OCI-LY7 (cell line): ENCODE results near the gene ROBO3. TPM values are rescaled to one million over a fixed set of nuclear protein-coding genes. Genes with fewer than 3 reads are reported as not detected.

Experiments
- BruUV-seq: library from RNA; stranded (reverse); fragments of 400-500 nt; replicated peaks from 2 replicates; lab custom pipeline; 2021; lab: Mats Ljungman, UMichigan
- CTCF ChIA-PET: fragments of 300-600 bp; sonication (Branson Sonifier 250); formaldehyde crosslinking; loops from one replicate; lab custom pipeline; 2022; ENCODE audit warnings: antibody characterized with exemption; ENCODE audit not compliant: unreplicated experiment; lab: Charles Lee
- POLR2A ChIA-PET: fragments of 300-600 bp; sonication (Branson Sonifier 250); formaldehyde crosslinking; loops from one replicate; lab custom pipeline; 2022; ENCODE audit warnings: antibody characterized with exemption; lab: Charles Lee
- DNase-seq: peaks from one replicate; pipeline ENCODE4 v3.0.0-alpha.2; 2015; ENCODE audit warnings: low spot score
- H2AFZ ChIP-seq: fragments of 200-600 bp; sonication (generic), shearing (Covaris generic); 2 replicates; pipeline ENCODE4 v1.6.1; 2014; ENCODE audit warnings: mild to moderate bottlenecking, antibody characterized with exemption, low read length, moderate library complexity
- H3K27ac ChIP-seq: fragments of 200-600 bp; sonication (generic); 2 replicates; pipeline ENCODE4 v1.5.1; 2014; ENCODE audit warnings: mixed run types, low read depth, mild to moderate bottlenecking, moderate library complexity, low read length, inconsistent platforms; ENCODE audit not compliant: poor library complexity, severe bottlenecking
- H3K36me3 ChIP-seq: fragments of 200-600 bp; sonication (generic); 2 replicates; pipeline ENCODE4 v1.6.1; 2014; ENCODE audit warnings: mild to moderate bottlenecking, antibody characterized with exemption, low read length, moderate library complexity, mixed read lengths; ENCODE audit not compliant: insufficient read depth
- H3K4me1 ChIP-seq: fragments of 200-600 bp; sonication (generic); 2 replicates; pipeline ENCODE4 v1.5.1; 2014; ENCODE audit warnings: mild to moderate bottlenecking, low read length; ENCODE audit not compliant: insufficient read depth, poor library complexity, severe bottlenecking
- H3K4me2 ChIP-seq: fragments of 200-600 bp; sonication (generic); 2 replicates; pipeline ENCODE4 v1.6.1; 2014; ENCODE audit warnings: mild to moderate bottlenecking, low read length
- H3K4me3 ChIP-seq: fragments of 200-600 bp; sonication (generic); 2 replicates; pipeline ENCODE4 v1.5.1; 2014; ENCODE audit warnings: mild to moderate bottlenecking, low read depth, low read length; ENCODE audit not compliant: poor library complexity, severe bottlenecking
- H3K79me2 ChIP-seq: fragments of 200-600 bp; sonication (generic); 2 replicates; pipeline ENCODE4 v1.6.1; 2016; ENCODE audit warnings: low read depth, mild to moderate bottlenecking, low read length, moderate library complexity, mixed read lengths; ENCODE audit not compliant: insufficient read depth
- H3K9me2 ChIP-seq: fragments of 200-600 bp; sonication (generic); 2 replicates; pipeline ENCODE4 v1.6.1; 2016; ENCODE audit warnings: mild to moderate bottlenecking, low read length, mixed read lengths; ENCODE audit not compliant: insufficient read depth
- H3K9me3 ChIP-seq: fragments of 200-600 bp; sonication (generic); 2 replicates; pipeline ENCODE4 v1.6.1; 2014; ENCODE audit warnings: mild to moderate bottlenecking, mixed run types, low read length, mixed read lengths
- H4K20me1 ChIP-seq: fragments of 200-600 bp; sonication (generic); 2 replicates; pipeline ENCODE4 v1.6.1; 2014; ENCODE audit warnings: mild to moderate bottlenecking, antibody characterized with exemption, low read length, moderate library complexity, mixed read lengths; ENCODE audit not compliant: insufficient read depth
- CTCF ChIP-seq: fragments of 200-600 bp; sonication (generic); conservative IDR thresholded peaks from 2 replicates; pipeline ENCODE4 v1.5.1; 2014; ENCODE audit warnings: mild to moderate bottlenecking, antibody characterized with exemption, low read length, moderate library complexity, mixed read lengths
- EZH2phosphoT487 ChIP-seq: fragments of 200-600 bp; sonication (generic); IDR thresholded peaks from 2 replicates; pipeline ENCODE4 v1.6.1; 2018; ENCODE audit warnings: low read depth, borderline replicate concordance, mild to moderate bottlenecking, mixed run types, antibody characterized with exemption, low read length, moderate library complexity, mixed read lengths
- intact Hi-C: fragments of 100-400 bp; cut with micrococcal nuclease; formaldehyde crosslinking; loops from one replicate; pipeline ENCODE4 v1.10.0; 2022; ENCODE audit not compliant: unreplicated experiment
- total RNA-seq, 2 experiments: library from RNA; depleted of rRNA in 1 of 2; stranded (reverse); fragments of >200 nt in 1 of 2; shearing (Covaris generic) in 1 of 2; gene quantifications; 2 replicates each; pipeline ENCODE4 v1.2.3, GENCODE V29; 2014 to 2022

ROBO3 gene
- total RNA-seq, 2 experiments from 2014 or later = 0.19 TPM; not detected in 1

GRCh38 chr11:124877910-124878758, 12.9 kb downstream of the ROBO3 start:
- Histone ChIP-seq H3K4me3 (no peak overlapping the region), H3K9me2 (no peaks in the 10 kb centered on the region), H3K9me3 (no peaks in the 10 kb centered on the region), H3K4me2 (no peak overlapping the region), H3K4me1 (no peaks in the 10 kb centered on the region), H3K36me3 (no peaks in the 10 kb centered on the region), H3K79me2 (no peaks in the 10 kb centered on the region), H4K20me1 (no peaks in the 10 kb centered on the region), H2AFZ (no peak overlapping the region), H3K27ac (no peak overlapping the region)
- BruUV-seq = no TSS peak
- POLR2A ChIA-PET = no interaction called here
- no peak for TF ChIP-seq EZH2phosphoT487
- no peak for TF ChIP-seq CTCF
- CTCF ChIA-PET = no interaction called here
- intact Hi-C loops = no loop called here
- no peak for DNase-seq

- no TSS peak for BruUV-seq
- no peak overlapping the region for H3K4me2 ChIP-seq
- intact Hi-C loops = no loop called here
- no peaks in the 10 kb centered on the region for H3K9me2 ChIP-seq
- DNase-seq = no peak
- POLR2A ChIA-PET = interaction anchor here (0.6 kb wide), 1 partner anchor 18 kb away, joined by 4 read pairs; the partner anchor contains the start of gene ROBO4
- TF ChIP-seq CTCF = no peak
- H3K27ac ChIP-seq = no peak overlapping the region
- no peak overlapping the region for H2AFZ ChIP-seq
- H3K4me3 ChIP-seq = no peak overlapping the region
- CTCF ChIA-PET = no interaction called here
- H3K36me3 ChIP-seq = no peaks in the 10 kb centered on the region
- H3K4me1 ChIP-seq = no peaks in the 10 kb centered on the region
- no peaks in the 10 kb centered on the region for H3K79me2 ChIP-seq
- no peaks in the 10 kb centered on the region for H4K20me1 ChIP-seq
- no peaks in the 10 kb centered on the region for H3K9me3 ChIP-seq
Observed at GRCh38 chr11:124878759-124879492, 13.7 kb downstream of the ROBO3 start.
